ENCODE measurements around the gene ARF3. TPM values are rescaled to one million over a fixed set of nuclear protein-coding genes. Genes with fewer than 3 reads are reported as not detected.
A peak's percentile ranks its signal among the peaks of the same experiment; 100 is the strongest.

ARF3 gene
- total RNA-seq, 1 experiment from 2014 or later = 80.9 TPM

DNA sequence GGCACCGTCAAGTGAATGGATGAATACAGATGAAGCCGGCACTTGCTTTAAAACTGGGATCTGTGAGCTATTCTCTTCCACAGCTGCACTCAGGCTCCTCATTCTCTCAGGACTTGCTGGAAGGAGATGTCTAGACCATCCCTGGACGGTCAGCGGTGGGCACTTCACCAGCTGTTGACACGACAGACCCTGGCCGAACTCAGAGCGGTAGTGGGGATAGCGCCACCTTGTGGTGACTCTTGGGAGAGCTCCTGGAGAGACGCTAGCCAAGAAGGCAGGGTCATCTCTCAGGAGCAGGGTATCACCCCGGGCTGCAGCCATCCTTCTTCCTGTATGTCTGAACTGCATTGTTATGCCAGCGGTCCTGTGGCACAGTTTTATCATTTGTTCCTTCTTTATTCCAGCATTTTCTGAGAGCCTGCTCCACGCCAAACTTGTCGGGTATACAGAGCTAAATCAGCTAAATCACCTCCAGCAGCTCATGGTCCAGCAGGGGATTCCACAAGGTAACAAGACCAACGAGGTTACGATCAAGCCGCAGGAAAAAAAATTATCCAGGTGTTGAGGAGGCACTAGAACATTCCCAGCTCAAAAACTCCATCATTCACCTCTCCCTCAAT lies 30.9 kb upstream of the ARF3 start:
- H3K4me1 ChIP-seq = peaks cover 40% of the 10 kb centered on the region
- H3K27me3 ChIP-seq = no peaks in the 10 kb centered on the region
- H3K9me3 ChIP-seq (replicated peaks) = no peaks in the 10 kb centered on the region
- peak; percentile 78 to 89 for DNase-seq
- H3K36me3 ChIP-seq = no peaks in the 10 kb centered on the region
- H3K27ac ChIP-seq = no peak overlapping the region
- H3K4me3 ChIP-seq = no peak overlapping the region

- DNase-seq = no peak
- no peak overlapping the region; the same call in 1 of the 2 replicates for H3K4me3 ChIP-seq
- H3K9me3 ChIP-seq (replicated peaks) = no peaks in the 10 kb centered on the region
- H3K4me1 ChIP-seq = peaks cover 52% of the 10 kb centered on the region
- H3K27ac ChIP-seq = no peak overlapping the region
- H3K27me3 ChIP-seq = no peaks in the 10 kb centered on the region
- no peaks in the 10 kb centered on the region for H3K36me3 ChIP-seq
Observed at GRCh38 chr12:48986720-48987291, 29.5 kb upstream of the ARF3 start.

- H3K27me3 ChIP-seq = no peaks in the 10 kb centered on the region
- DNase-seq = no peak
- H3K4me1 ChIP-seq = peaks cover 48% of the 10 kb centered on the region
- no peak overlapping the region for H3K27ac ChIP-seq
- no peak overlapping the region for H3K4me3 ChIP-seq
- H3K36me3 ChIP-seq = no peaks in the 10 kb centered on the region
- H3K9me3 ChIP-seq (replicated peaks) = no peaks in the 10 kb centered on the region
Observed at GRCh38 chr12:48985901-48986300, 28.6 kb upstream of the ARF3 start.

GRCh38 chr12:48985475-48985897 lies 28.2 kb upstream of the ARF3 start:
- H3K27ac ChIP-seq = no peak overlapping the region
- H3K4me3 ChIP-seq = no peak overlapping the region
- H3K36me3 ChIP-seq = no peaks in the 10 kb centered on the region
- H3K9me3 ChIP-seq (replicated peaks) = no peaks in the 10 kb centered on the region
- DNase-seq = peak in 1 of 2 experiments; percentile 34
- H3K27me3 ChIP-seq = no peaks in the 10 kb centered on the region
- H3K4me1 ChIP-seq = peaks cover 44% of the 10 kb centered on the region

DNA sequence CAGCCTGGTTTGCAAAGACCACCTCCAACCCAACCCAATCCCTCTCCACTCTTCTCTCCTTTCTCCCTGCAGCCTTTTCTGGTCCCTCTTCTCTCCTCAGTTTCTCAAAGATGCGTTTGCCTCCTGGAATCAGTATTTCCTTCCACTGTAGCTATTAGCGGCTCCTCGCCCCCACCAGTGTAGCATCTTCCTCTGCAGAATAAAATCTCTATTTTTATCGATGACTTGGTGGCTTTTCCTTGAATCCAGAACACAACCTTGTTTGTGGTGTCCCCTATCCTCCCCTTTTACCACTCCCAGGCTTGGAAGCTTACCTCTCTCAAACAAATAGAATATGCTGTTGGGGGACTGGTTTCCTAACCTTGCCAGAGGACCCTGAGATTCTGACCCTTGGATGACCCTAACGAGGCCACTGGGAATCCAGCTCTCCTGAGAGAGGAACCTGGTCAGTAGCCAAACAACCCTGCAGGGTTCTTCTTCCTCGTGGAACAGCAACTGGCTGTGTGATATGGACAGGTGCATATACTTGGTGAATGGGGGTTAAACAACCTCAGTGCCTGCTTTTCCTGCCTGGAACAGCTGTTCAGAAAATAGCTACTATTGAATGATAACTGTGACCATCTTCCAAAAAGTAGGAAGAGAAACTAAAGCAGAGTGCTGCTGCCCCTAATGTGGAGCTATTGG lies 25.3 kb upstream of the ARF3 start:
- H3K9me3 ChIP-seq (replicated peaks) = no peaks in the 10 kb centered on the region
- peak; percentile 86 to 94 for DNase-seq
- H3K27ac ChIP-seq = peak overlapping the region; percentile 33
- no peaks in the 10 kb centered on the region for H3K27me3 ChIP-seq
- no peaks in the 10 kb centered on the region for H3K36me3 ChIP-seq
- peaks cover 44% of the 10 kb centered on the region for H3K4me1 ChIP-seq
- H3K4me3 ChIP-seq = no peak overlapping the region

- H3K36me3 ChIP-seq = no peaks in the 10 kb centered on the region
- no peak overlapping the region for H3K4me3 ChIP-seq
- no peak for DNase-seq
- peaks cover 44% of the 10 kb centered on the region for H3K4me1 ChIP-seq
- H3K9me3 ChIP-seq (replicated peaks) = no peaks in the 10 kb centered on the region
- H3K27me3 ChIP-seq = no peaks in the 10 kb centered on the region
- no peak overlapping the region for H3K27ac ChIP-seq
Observed at GRCh38 chr12:48981757-48982157, 24.5 kb upstream of the ARF3 start.

DNA sequence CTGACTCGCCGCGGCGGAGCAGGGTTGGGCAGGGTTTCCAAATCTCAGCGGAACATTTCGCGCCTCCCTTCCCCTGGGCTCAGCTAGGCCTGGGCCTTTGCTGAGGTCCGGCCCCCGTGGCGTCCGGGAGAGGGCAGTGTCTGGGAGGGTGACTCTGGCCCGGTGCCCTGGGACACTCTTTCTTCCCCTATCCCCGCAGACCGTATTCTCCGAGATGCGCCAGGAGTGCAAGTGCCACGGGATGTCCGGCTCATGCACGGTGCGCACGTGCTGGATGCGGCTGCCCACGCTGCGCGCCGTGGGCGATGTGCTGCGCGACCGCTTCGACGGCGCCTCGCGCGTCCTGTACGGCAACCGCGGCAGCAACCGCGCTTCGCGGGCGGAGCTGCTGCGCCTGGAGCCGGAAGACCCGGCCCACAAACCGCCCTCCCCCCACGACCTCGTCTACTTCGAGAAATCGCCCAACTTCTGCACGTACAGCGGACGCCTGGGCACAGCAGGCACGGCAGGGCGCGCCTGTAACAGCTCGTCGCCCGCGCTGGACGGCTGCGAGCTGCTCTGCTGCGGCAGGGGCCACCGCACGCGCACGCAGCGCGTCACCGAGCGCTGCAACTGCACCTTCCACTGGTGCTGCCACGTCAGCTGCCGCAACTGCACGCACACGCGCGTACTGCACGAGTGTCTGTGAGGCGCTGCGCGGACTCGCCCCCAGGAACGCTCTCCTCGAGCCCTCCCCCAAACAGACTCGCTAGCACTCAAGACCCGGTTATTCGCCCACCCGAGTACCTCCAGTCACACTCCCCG lies 23.9 kb upstream of the ARF3 start:
- no peak for DNase-seq
- H3K4me3 ChIP-seq = no peak overlapping the region
- no peak overlapping the region for H3K27ac ChIP-seq
- H3K36me3 ChIP-seq = no peaks in the 10 kb centered on the region
- H3K9me3 ChIP-seq (replicated peaks) = no peaks in the 10 kb centered on the region
- peaks cover 41% of the 10 kb centered on the region for H3K4me1 ChIP-seq
- H3K27me3 ChIP-seq = no peaks in the 10 kb centered on the region

GRCh38 chr12:48980389-48980952 lies 23.2 kb upstream of the ARF3 start:
- DNase-seq = no peak
- peaks cover 34% of the 10 kb centered on the region for H3K4me1 ChIP-seq
- H3K27me3 ChIP-seq = no peaks in the 10 kb centered on the region
- H3K36me3 ChIP-seq = no peaks in the 10 kb centered on the region
- H3K9me3 ChIP-seq (replicated peaks) = no peaks in the 10 kb centered on the region
- H3K4me3 ChIP-seq = no peak overlapping the region
- H3K27ac ChIP-seq = no peak overlapping the region

GRCh38 chr12:48979602-48980388 lies 22.5 kb upstream of the ARF3 start:
- Histone ChIP-seq H3K27me3 (no peaks in the 10 kb centered on the region), H3K9me3 (replicated peaks) (no peaks in the 10 kb centered on the region), H3K27ac (no peak overlapping the region), H3K4me1 (peaks cover 29% of the 10 kb centered on the region), H3K36me3 (no peaks in the 10 kb centered on the region), H3K4me3 (no peak overlapping the region)
- DNase-seq = no peak

DNA sequence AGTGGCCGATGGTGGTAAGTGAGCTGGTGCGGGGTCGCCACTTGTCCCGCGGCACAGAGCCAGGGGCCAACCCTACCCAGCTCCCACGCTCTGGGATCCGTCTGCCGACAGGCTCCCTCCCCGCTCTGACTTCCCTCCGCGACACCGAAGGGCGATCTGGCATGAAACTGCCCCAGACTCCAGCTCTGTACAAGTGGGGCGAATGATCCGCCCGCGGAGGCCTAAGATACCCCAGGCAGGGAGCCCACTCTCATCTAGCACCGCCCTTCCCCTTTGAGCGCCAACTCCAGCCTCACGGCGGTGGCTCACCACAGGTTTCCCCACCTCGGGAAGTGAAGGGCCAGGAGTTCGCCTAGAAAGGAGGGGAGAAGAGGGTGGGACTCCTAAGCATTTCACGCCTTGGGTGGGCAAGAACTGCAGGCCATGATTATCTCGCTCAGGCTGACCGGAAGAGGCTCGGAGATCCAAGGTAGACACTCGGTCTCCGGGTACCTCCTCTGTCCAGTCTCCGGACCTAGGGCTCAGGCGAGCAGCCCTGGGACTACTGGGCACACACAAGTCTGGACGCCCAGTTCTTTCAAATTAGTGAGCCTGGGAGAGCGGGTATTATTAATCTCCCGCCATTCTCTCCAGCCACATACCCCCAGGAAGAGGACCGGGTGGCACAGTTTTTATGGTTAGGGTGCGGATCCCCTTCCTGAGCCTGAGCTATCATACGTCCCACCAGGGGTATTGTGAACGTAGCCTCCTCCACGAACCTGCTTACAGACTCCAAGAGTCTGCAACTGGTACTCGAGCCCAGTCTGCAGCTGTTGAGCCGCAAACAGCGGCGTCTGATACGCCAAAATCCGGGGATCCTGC lies 21.7 kb upstream of the ARF3 start:
- no peaks in the 10 kb centered on the region for H3K9me3 ChIP-seq (replicated peaks)
- no peak for DNase-seq
- peaks cover 21% of the 10 kb centered on the region for H3K4me1 ChIP-seq
- no peak overlapping the region for H3K27ac ChIP-seq
- no peaks in the 10 kb centered on the region for H3K36me3 ChIP-seq
- no peaks in the 10 kb centered on the region for H3K27me3 ChIP-seq
- H3K4me3 ChIP-seq = no peak overlapping the region

GRCh38 chr12:48978291-48978740 lies 21.0 kb upstream of the ARF3 start, which contains the start of gene WNT1:
Gene WNT1, plus strand, starts transcription at chr12:48978322. Its CDS starts 329 bp downstream, at chr12:48978651.
- Histone ChIP-seq H3K4me1 (peaks cover 15% of the 10 kb centered on the region), H3K27me3 (no peaks in the 10 kb centered on the region), H3K9me3 (replicated peaks) (no peaks in the 10 kb centered on the region), H3K27ac (no peak within 1 kb of the TSS), H3K36me3 (no peaks in the 10 kb centered on the region), H3K4me3 (no peak within 1 kb of the TSS)
- DNase-seq = no peak

GRCh38 chr12:48977290-48978281 lies 20.3 kb upstream of the ARF3 start:
- Histone ChIP-seq H3K9me3 (replicated peaks) (no peaks in the 10 kb centered on the region), H3K36me3 (no peaks in the 10 kb centered on the region), H3K27me3 (no peaks in the 10 kb centered on the region; the same call in 1 of the 2 replicates), H3K4me1 (peaks cover 9% of the 10 kb centered on the region), H3K27ac (no peak overlapping the region), H3K4me3 (no peak overlapping the region)
- no peak for DNase-seq
